ENCODE measurements around the gene GTPBP6.

The GTPBP6 gene

DNA sequence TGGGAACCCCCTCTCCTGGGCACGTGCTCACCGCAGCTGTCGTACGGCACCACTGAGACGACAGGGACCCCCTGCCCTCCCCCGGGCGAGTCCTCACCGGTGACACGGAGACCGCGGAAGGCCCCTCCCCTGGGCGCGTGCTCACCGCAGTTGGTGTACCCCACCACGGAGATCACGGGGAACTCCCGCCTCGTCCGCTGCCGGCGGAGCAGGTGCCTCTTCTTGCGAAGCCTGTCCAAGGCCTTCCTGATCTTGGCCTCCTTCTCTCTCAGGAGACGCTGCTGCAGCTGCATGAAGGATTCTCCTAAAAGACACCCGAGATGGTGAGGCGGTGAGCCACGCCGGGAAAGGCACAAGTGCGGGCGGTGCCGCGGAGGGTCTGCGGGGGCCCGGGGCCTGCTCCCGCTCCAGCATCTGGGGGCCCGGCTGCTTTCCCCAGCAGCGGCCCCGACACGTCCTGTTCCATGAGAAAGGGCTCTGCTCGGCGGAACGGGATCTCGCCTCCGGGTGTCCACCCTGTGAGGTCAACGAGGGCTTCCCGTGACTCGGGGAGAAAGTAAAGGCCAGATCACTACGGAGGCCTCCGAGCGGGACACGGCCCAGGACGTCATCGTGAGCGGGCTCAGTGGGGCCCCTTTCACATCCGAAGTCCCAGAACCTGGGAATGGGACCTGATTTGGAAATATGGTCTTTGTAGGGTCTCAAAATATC, 5.8 kb downstream of the GTPBP6 start:
- Histone ChIP-seq H3K36me3 (ENCODE audit: control insufficient read depth, insufficient read depth, low read length) (peaks cover 12% of the 10 kb centered on the region), H4K8ac (ENCODE audit: low read depth, low read length) (no peak overlapping the region), H2AK5ac (ENCODE audit: low read length) (no peak overlapping the region), H2BK120ac (ENCODE audit: low read depth, low read length) (no peak overlapping the region), H4K5ac (ENCODE audit: low read length) (no peak overlapping the region), H3K79me2 (ENCODE audit: control insufficient read depth, insufficient read depth, low read length) (no peaks in the 10 kb centered on the region), H3K9ac (ENCODE audit: low read length) (no peak overlapping the region), H2BK5ac (ENCODE audit: low read length) (no peak overlapping the region), H3K79me1 (ENCODE audit: low read length) (no peaks in the 10 kb centered on the region), H3K27me3 (ENCODE audit: insufficient read depth, low read length, poor library complexity) (no peaks in the 10 kb centered on the region), H3K23ac (ENCODE audit: low read length) (no peak overlapping the region), H3K18ac (ENCODE audit: low read length) (no peak overlapping the region), H3K4ac (ENCODE audit: low read depth, low read length) (no peak overlapping the region), H2BK15ac (replicated peaks; ENCODE audit: low read depth) (no peak overlapping the region), H3K4me3 (ENCODE audit: low read length) (no peak overlapping the region), H3K4me1 (ENCODE audit: control insufficient read depth, low read depth, low read length) (no peaks in the 10 kb centered on the region), H3K27ac (ENCODE audit: low read depth, low read length) (no peak overlapping the region), H3K56ac (ENCODE audit: low read length) (no peak overlapping the region), H3K4me2 (ENCODE audit: low read length) (no peak overlapping the region)
- no CpG with 5 or more reads among the region's 54 CpGs for WGBS (ENCODE audit: extremely low coverage, insufficient coverage, low lambda C conversion rate)
- DNase-seq: no peak

DNA sequence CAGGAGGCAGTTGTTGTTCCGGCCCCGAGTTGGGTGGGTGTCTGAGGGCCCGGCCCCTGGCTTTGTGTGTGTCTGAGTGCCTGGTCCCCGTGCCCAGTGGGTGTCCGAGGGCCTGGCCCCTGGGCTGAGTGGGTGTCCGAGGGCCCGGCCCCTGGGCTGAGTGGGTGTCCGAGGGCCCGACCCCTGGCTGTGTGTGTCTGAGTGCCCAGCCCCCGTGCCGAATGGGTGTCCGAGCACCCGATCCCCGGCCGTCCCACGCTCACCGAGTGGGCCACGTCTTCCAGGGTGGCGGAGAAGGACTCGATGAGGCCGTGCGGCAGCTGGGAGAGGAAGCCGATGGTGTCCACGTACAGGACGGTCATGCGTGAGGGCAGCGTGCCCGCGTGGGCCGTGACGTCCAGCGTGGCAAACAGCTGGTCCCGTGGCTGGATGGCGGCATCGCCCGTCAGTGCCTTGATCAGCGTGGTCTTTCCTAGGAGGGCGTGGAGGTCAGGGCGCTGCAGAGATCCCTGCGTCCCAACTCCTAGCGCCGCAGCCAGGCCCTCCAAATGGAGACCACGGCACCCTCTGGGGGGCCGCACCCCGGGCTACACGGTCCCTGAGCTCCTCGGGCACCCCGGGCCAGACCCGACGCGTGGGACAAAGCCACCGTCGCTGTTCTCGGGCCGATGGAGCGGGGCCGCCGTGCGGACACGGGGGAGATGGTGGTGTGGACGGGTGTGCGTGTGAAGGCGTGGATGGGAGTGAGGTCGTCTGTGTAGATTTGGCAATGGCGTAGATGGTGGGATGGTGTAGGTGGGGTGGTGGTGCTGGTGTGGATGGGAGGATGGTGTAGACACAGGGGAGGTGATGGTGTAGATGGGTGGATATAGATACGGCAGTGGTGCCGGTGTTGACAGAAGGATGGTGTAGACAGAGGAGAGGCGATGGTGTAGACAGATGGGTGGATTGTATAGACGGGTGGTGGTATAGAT, 7.2 kb downstream of the GTPBP6 start:
- H3K18ac ChIP-seq (ENCODE audit: low read length): no peak overlapping the region
- no peak overlapping the region for H4K8ac ChIP-seq (ENCODE audit: low read depth, low read length)
- no peak overlapping the region for H3K4me3 ChIP-seq (ENCODE audit: low read length)
- no peak overlapping the region for H3K4me2 ChIP-seq (ENCODE audit: low read length)
- no peak overlapping the region for H3K56ac ChIP-seq (ENCODE audit: low read length)
- H3K4ac ChIP-seq (ENCODE audit: low read depth, low read length): no peak overlapping the region
- H3K27ac ChIP-seq (ENCODE audit: low read depth, low read length): no peak overlapping the region
- 100% methylated on average over 2 of the region's 69 CpGs for WGBS (ENCODE audit: extremely low coverage, insufficient coverage, low lambda C conversion rate)
- H2BK120ac ChIP-seq (ENCODE audit: low read depth, low read length): no peak overlapping the region
- H3K9ac ChIP-seq (ENCODE audit: low read length): no peak overlapping the region
- H2BK15ac ChIP-seq (replicated peaks; ENCODE audit: low read depth): no peak overlapping the region
- peaks cover 15% of the 10 kb centered on the region for H3K36me3 ChIP-seq (ENCODE audit: control insufficient read depth, insufficient read depth, low read length)
- no peaks in the 10 kb centered on the region for H3K79me2 ChIP-seq (ENCODE audit: control insufficient read depth, insufficient read depth, low read length)
- H3K4me1 ChIP-seq (ENCODE audit: control insufficient read depth, low read depth, low read length): no peaks in the 10 kb centered on the region
- no peak overlapping the region for H4K5ac ChIP-seq (ENCODE audit: low read length)
- no peak overlapping the region for H2BK5ac ChIP-seq (ENCODE audit: low read length)
- H3K79me1 ChIP-seq (ENCODE audit: low read length): peaks cover 2% of the 10 kb centered on the region
- no peaks in the 10 kb centered on the region for H3K27me3 ChIP-seq (ENCODE audit: insufficient read depth, low read length, poor library complexity)
- no peak overlapping the region for H2AK5ac ChIP-seq (ENCODE audit: low read length)
- no peak for DNase-seq
- no peak overlapping the region for H3K23ac ChIP-seq (ENCODE audit: low read length)

DNA sequence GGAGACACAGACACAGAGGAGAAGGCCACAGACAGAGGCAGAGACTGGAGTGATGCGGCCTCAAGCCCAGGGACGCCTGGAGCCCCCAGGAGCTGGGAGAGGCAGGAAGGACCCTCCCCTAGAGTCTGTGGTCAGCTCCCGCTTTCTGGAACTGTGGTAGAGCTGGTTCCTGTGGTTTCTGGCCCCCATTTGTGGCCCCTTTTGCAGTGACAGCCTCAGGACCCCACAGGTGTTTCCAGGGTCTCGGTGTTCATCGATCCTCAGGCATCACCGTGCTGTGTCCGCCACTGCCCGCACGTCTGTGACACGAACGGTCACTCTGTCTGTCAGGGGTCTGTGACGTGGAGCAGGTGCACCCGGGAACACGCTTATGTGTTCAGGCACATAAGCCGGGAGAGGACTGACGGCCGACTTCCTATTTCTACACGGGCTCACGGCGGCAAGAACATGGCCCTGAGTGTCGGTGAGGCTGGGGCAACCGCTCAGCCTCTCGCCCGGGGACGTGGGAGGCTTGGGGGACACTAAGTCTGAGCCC, 7.9 kb downstream of the GTPBP6 start:
- WGBS (ENCODE audit: extremely low coverage, insufficient coverage, low lambda C conversion rate): no CpG with 5 or more reads among the region's 25 CpGs
- H4K5ac ChIP-seq (ENCODE audit: low read length): no peak overlapping the region
- no peak overlapping the region for H2BK15ac ChIP-seq (replicated peaks; ENCODE audit: low read depth)
- H3K36me3 ChIP-seq (ENCODE audit: control insufficient read depth, insufficient read depth, low read length): peaks cover 15% of the 10 kb centered on the region
- H3K4me3 ChIP-seq (ENCODE audit: low read length): no peak overlapping the region
- no peaks in the 10 kb centered on the region for H3K79me2 ChIP-seq (ENCODE audit: control insufficient read depth, insufficient read depth, low read length)
- no peak overlapping the region for H3K4me2 ChIP-seq (ENCODE audit: low read length)
- no peak overlapping the region for H2BK5ac ChIP-seq (ENCODE audit: low read length)
- DNase-seq: no peak
- no peak overlapping the region for H3K23ac ChIP-seq (ENCODE audit: low read length)
- no peak overlapping the region for H3K18ac ChIP-seq (ENCODE audit: low read length)
- H3K56ac ChIP-seq (ENCODE audit: low read length): no peak overlapping the region
- H3K79me1 ChIP-seq (ENCODE audit: low read length): peaks cover 2% of the 10 kb centered on the region
- H3K4ac ChIP-seq (ENCODE audit: low read depth, low read length): no peak overlapping the region
- H3K27ac ChIP-seq (ENCODE audit: low read depth, low read length): no peak overlapping the region
- H2BK120ac ChIP-seq (ENCODE audit: low read depth, low read length): no peak overlapping the region
- no peak overlapping the region for H3K9ac ChIP-seq (ENCODE audit: low read length)
- no peak overlapping the region for H2AK5ac ChIP-seq (ENCODE audit: low read length)
- no peaks in the 10 kb centered on the region for H3K27me3 ChIP-seq (ENCODE audit: insufficient read depth, low read length, poor library complexity)
- H3K4me1 ChIP-seq (ENCODE audit: control insufficient read depth, low read depth, low read length): no peaks in the 10 kb centered on the region
- H4K8ac ChIP-seq (ENCODE audit: low read depth, low read length): no peak overlapping the region

DNA sequence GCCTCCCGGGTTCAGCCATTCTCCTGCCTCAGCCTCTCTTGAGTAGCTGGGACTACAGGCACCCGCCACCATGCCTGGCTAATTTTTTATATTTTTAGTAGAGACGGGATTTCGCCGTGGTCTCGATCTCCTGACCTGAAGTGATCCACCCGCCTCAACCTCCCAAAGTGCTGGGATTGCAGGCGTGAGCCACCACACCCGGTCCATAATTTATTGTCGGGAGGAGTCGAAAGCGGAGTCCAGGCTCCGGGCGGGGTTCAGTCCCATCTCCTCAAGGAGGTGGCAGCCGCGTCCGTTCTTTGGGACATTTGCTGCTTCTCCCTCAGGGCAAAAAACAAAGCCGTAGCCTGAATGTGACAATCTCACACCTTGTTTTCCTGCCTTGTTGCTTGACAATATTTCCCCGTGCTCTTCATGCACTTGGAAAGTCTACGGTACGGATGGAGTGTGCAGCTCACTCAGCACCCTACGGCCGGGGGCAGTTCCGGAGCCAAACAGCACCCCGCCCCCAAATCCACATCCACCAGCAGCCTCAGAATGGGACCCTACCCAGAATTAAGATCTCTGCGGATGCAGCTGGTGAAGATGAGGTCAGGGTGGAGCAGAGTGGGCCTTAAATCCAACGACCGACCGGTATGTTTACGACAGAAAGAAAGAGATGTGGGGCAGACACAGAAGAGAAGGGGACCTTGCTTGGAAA, 9.6 kb downstream of the GTPBP6 start:
- Histone ChIP-seq H3K4me3 (ENCODE audit: low read length) (no peak overlapping the region), H2AK5ac (ENCODE audit: low read length) (no peak overlapping the region), H3K4ac (ENCODE audit: low read depth, low read length) (no peak overlapping the region), H3K79me1 (ENCODE audit: low read length) (peaks cover 2% of the 10 kb centered on the region), H3K18ac (ENCODE audit: low read length) (no peak overlapping the region), H3K79me2 (ENCODE audit: control insufficient read depth, insufficient read depth, low read length) (no peaks in the 10 kb centered on the region), H2BK120ac (ENCODE audit: low read depth, low read length) (no peak overlapping the region), H3K4me1 (ENCODE audit: control insufficient read depth, low read depth, low read length) (no peaks in the 10 kb centered on the region), H4K5ac (ENCODE audit: low read length) (no peak overlapping the region), H3K27ac (ENCODE audit: low read depth, low read length) (no peak overlapping the region), H2BK5ac (ENCODE audit: low read length) (no peak overlapping the region), H3K4me2 (ENCODE audit: low read length) (no peak overlapping the region), H3K23ac (ENCODE audit: low read length) (no peak overlapping the region), H3K36me3 (ENCODE audit: control insufficient read depth, insufficient read depth, low read length) (peaks cover 15% of the 10 kb centered on the region), H3K27me3 (ENCODE audit: insufficient read depth, low read length, poor library complexity) (no peaks in the 10 kb centered on the region), H3K56ac (ENCODE audit: low read length) (no peak overlapping the region), H4K8ac (ENCODE audit: low read depth, low read length) (no peak overlapping the region), H2BK15ac (replicated peaks; ENCODE audit: low read depth) (no peak overlapping the region), H3K9ac (ENCODE audit: low read length) (no peak overlapping the region)
- no peak for DNase-seq
- WGBS (ENCODE audit: extremely low coverage, insufficient coverage, low lambda C conversion rate): no CpG with 5 or more reads among the region's 30 CpGs

DNA sequence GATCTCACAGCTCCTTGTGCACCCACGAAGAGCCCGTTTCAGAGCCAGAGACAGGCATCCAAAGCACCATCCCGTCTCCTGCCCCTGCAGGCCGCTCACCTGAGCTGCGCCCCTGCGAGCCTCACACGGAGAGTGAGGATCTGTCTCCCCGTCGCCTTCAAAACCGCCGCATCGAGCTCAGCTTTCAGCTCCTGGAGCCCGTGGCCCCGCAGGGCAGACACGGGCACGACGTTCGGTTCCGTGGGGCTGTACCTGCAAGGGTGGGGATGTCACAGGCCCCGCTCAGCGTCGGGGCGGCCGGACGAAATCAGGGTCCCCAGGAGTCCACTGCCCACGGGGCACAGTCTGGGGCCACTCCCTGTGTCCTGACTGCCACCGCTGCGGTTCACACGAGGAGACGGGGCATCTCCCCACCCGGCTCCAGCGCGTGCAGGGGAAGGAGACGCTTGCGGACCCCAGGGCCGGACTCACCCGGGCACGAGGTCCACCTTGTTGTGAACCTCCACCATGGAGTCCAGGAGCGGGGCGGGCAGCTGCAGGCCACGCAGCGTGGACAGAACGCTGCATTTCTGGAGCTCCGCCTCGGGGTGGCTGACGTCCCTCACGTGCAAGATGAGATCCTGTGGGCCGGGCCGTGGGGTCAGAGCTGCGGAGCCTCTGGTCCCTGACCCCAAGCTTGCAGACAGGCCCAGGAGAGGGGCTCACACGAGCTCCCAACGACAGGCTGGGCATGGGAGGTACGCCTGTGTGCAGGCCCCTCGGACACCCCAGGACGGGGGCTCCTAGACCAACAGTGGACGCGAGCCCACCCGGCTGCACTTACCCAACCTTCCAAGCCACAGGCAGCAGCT, 11.1 kb downstream of the GTPBP6 start:
- H2BK120ac ChIP-seq (ENCODE audit: low read depth, low read length): no peak overlapping the region
- H2BK15ac ChIP-seq (replicated peaks; ENCODE audit: low read depth): no peak overlapping the region
- no peak overlapping the region for H3K4me2 ChIP-seq (ENCODE audit: low read length)
- H4K8ac ChIP-seq (ENCODE audit: low read depth, low read length): no peak overlapping the region
- no peak overlapping the region for H3K9ac ChIP-seq (ENCODE audit: low read length)
- peaks cover 19% of the 10 kb centered on the region for H3K36me3 ChIP-seq (ENCODE audit: control insufficient read depth, insufficient read depth, low read length)
- no peaks in the 10 kb centered on the region for H3K79me2 ChIP-seq (ENCODE audit: control insufficient read depth, insufficient read depth, low read length)
- H3K18ac ChIP-seq (ENCODE audit: low read length): no peak overlapping the region
- no peak overlapping the region for H2BK5ac ChIP-seq (ENCODE audit: low read length)
- no peak overlapping the region for H2AK5ac ChIP-seq (ENCODE audit: low read length)
- peaks cover 2% of the 10 kb centered on the region for H3K79me1 ChIP-seq (ENCODE audit: low read length)
- H3K4me1 ChIP-seq (ENCODE audit: control insufficient read depth, low read depth, low read length): no peaks in the 10 kb centered on the region
- no peak overlapping the region for H4K5ac ChIP-seq (ENCODE audit: low read length)
- no CpG with 5 or more reads among the region's 58 CpGs for WGBS (ENCODE audit: extremely low coverage, insufficient coverage, low lambda C conversion rate)
- no peak overlapping the region for H3K4ac ChIP-seq (ENCODE audit: low read depth, low read length)
- no peak overlapping the region for H3K23ac ChIP-seq (ENCODE audit: low read length)
- no peak overlapping the region for H3K56ac ChIP-seq (ENCODE audit: low read length)
- DNase-seq: no peak
- H3K4me3 ChIP-seq (ENCODE audit: low read length): no peak overlapping the region
- no peaks in the 10 kb centered on the region for H3K27me3 ChIP-seq (ENCODE audit: insufficient read depth, low read length, poor library complexity)
- no peak overlapping the region for H3K27ac ChIP-seq (ENCODE audit: low read depth, low read length)
